Panc1 (cell line): ENCODE data around the gene DLG2. TPM values are rescaled to one million over a fixed set of nuclear protein-coding genes. Genes with fewer than 3 reads are reported as not detected.

Source experiments
- ATAC-seq: fragments of 200-7000 bp; cut with Tn5 transposase; 2 replicates; pipeline ENCODE4 v1.9.1; 2020; ENCODE audit warnings: mild to moderate bottlenecking, moderate library complexity
- BruUV-seq: library from RNA; stranded (reverse); fragments of 400-500 nt; replicated peaks from 2 replicates; lab custom pipeline; 2021; lab: Mats Ljungman, UMichigan
- CTCF ChIA-PET: fragments of 300-600 bp; sonication (Branson Sonifier 250); formaldehyde crosslinking; loops from one replicate; lab custom pipeline; 2022; ENCODE audit warnings: antibody characterized with exemption; lab: Charles Lee
- POLR2A ChIA-PET: fragments of 300-600 bp; sonication (Branson Sonifier 250); formaldehyde crosslinking; loops from one replicate; lab custom pipeline; 2022; ENCODE audit warnings: antibody characterized with exemption; lab: Charles Lee
- DNase-seq: peaks from one replicate; pipeline ENCODE4 v3.0.0-alpha.2; 2010; ENCODE audit warnings: low read depth, low spot score
- H3K27ac ChIP-seq: 2 replicates; pipeline ENCODE4 v1.5.1; 2011; ENCODE audit warnings: mild to moderate bottlenecking, low read length, inconsistent platforms
- H3K27me3 ChIP-seq: fragments of 200-500 bp; sonication (Bioruptor generic); 2 replicates; pipeline ENCODE4 v1.6.0; 2014; ENCODE audit warnings: low read length, inconsistent platforms; ENCODE audit not compliant: control insufficient read depth, insufficient read depth
- H3K36me3 ChIP-seq: fragments of 200-500 bp; sonication (Bioruptor generic); 2 replicates; pipeline ENCODE4 v1.5.1; 2014; ENCODE audit warnings: inconsistent platforms, mild to moderate bottlenecking, low read length, moderate library complexity; ENCODE audit not compliant: control insufficient read depth, insufficient read depth
- H3K4me1 ChIP-seq: 2 replicates; pipeline ENCODE4 v1.5.1; 2011; ENCODE audit warnings: inconsistent platforms, mild to moderate bottlenecking, low read length, moderate library complexity; ENCODE audit not compliant: control insufficient read depth, insufficient read depth
- H3K4me3 ChIP-seq, 2 experiments: 2 replicates each; pipeline ENCODE4 v1.5.1; 2011 to 2012; ENCODE audit warnings: low read depth in 2 of 2, low read length in 2 of 2, mild to moderate bottlenecking in 2 of 2, inconsistent platforms in 1 of 2, moderate library complexity in 1 of 2
- H3K9me3 ChIP-seq: fragments of 200-500 bp; sonication (Bioruptor generic); 2 replicates; pipeline ENCODE4 v1.5.1; 2014; ENCODE audit warnings: low read depth, mild to moderate bottlenecking, inconsistent platforms, low read length, moderate library complexity; ENCODE audit not compliant: control insufficient read depth, insufficient read depth
- CTCF ChIP-seq: fragments of 450-650 bp; IDR thresholded peaks from 2 replicates; pipeline ENCODE4 v1.5.1; 2017; ENCODE audit warnings: mild to moderate bottlenecking
- POLR2AphosphoS5 ChIP-seq: IDR thresholded peaks from 2 replicates; pipeline ENCODE4 v1.6.1; 2012; ENCODE audit warnings: mild to moderate bottlenecking, low read depth, low read length, moderate library complexity
- REST ChIP-seq, 2 experiments: IDR thresholded peaks; 2 replicates each; pipeline ENCODE4 v1.6.1; 2011 to 2012; ENCODE audit warnings: low read depth in 2 of 2, control low read depth in 1 of 2, low read length in 1 of 2, mild to moderate bottlenecking in 1 of 2, moderate library complexity in 1 of 2; ENCODE audit not compliant: insufficient read depth in 1 of 2
- SIN3A ChIP-seq: IDR thresholded peaks from 2 replicates; pipeline ENCODE4 v1.6.1; 2012; ENCODE audit warnings: low read depth, mild to moderate bottlenecking, low read length, moderate library complexity, borderline replicate concordance; ENCODE audit not compliant: insufficient read depth
- TCF7L2 ChIP-seq: IDR thresholded peaks from 2 replicates; pipeline ENCODE4 v1.6.1; 2011; ENCODE audit warnings: mild to moderate bottlenecking, low read depth, low read length, inconsistent platforms
- in situ Hi-C: cut with HindIII; loops from 2 replicates; pipeline ENCODE4 v1.10.0; 2016; ENCODE audit warnings: low sequenced_read_pairs, low pct_unique_long_range_greater_than_20kb
- intact Hi-C: fragments of 100-400 bp; cut with micrococcal nuclease; formaldehyde crosslinking; loops from one replicate; pipeline ENCODE4 v1.10.0; 2022; ENCODE audit not compliant: unreplicated experiment
- total RNA-seq: library from RNA; stranded (reverse); gene quantifications from one replicate; pipeline ENCODE4 v1.2.1, GENCODE V29; 2021; ENCODE audit not compliant: unreplicated experiment

The DLG2 gene
- total RNA-seq, 1 experiment from 2014 or later = 4.2 TPM

GRCh38 chr11:85137597-85137996 lies 489.5 kb downstream of the DLG2 start:
- intact Hi-C loops = no loop called here
- Histone ChIP-seq H3K4me1 (no peaks in the 10 kb centered on the region), H3K4me3 (no peak overlapping the region), H3K36me3 (no peaks in the 10 kb centered on the region), H3K27ac (no peak overlapping the region), H3K9me3 (no peaks in the 10 kb centered on the region), H3K27me3 (no peaks in the 10 kb centered on the region)
- ATAC-seq (no peak), DNase-seq (no peak)
- BruUV-seq = no TSS peak
- in situ Hi-C loops = no loop called here
- ChIA-PET POLR2A (no interaction called here), CTCF (no interaction called here)
- TF ChIP-seq SIN3A = no peak
- TF ChIP-seq TCF7L2 = no peak
- TF ChIP-seq CTCF = no peak
- TF ChIP-seq POLR2AphosphoS5 = no peak
- no peak for TF ChIP-seq REST (IDR thresholded peaks at IDR 0.05; ENCODE audit: insufficient read depth in 1 of 2, low read depth in 2 of 2, low read length in 1 of 2)

GRCh38 chr11:85133636-85134035 lies 493.5 kb downstream of the DLG2 start:
- Histone ChIP-seq H3K36me3 (no peaks in the 10 kb centered on the region), H3K27me3 (no peaks in the 10 kb centered on the region), H3K4me1 (no peaks in the 10 kb centered on the region), H3K4me3 (no peak overlapping the region), H3K27ac (no peak overlapping the region), H3K9me3 (no peaks in the 10 kb centered on the region)
- in situ Hi-C loops = no loop called here
- no TSS peak for BruUV-seq
- DNase-seq (no peak), ATAC-seq (no peak)
- CTCF ChIA-PET = no interaction called here
- no peak for TF ChIP-seq POLR2AphosphoS5
- no peak for TF ChIP-seq TCF7L2
- TF ChIP-seq REST (IDR thresholded peaks at IDR 0.05; ENCODE audit: insufficient read depth in 1 of 2, low read depth in 2 of 2, low read length in 1 of 2) = no peak
- no peak for TF ChIP-seq SIN3A
- TF ChIP-seq CTCF = no peak
- intact Hi-C loops = no loop called here
- POLR2A ChIA-PET = no interaction called here
